ENCODE data around the gene KRT24.

Gene KRT24

GRCh38 chr17:40659911-40660310 lies 43.6 kb downstream of the KRT24 start:
- no peak overlapping the region for H3K23ac ChIP-seq (ENCODE audit: low read length)
- H3K4ac ChIP-seq (ENCODE audit: low read depth, low read length), result no peak overlapping the region
- no peaks in the 10 kb centered on the region for H3K79me2 ChIP-seq (ENCODE audit: control insufficient read depth, insufficient read depth, low read length)
- H3K36me3 ChIP-seq (ENCODE audit: control insufficient read depth, insufficient read depth, low read length), result no peaks in the 10 kb centered on the region
- H3K9ac ChIP-seq (ENCODE audit: low read length), result no peak overlapping the region
- no peak overlapping the region for H3K4me2 ChIP-seq (ENCODE audit: low read length)
- no peak overlapping the region for H3K27ac ChIP-seq (ENCODE audit: low read depth, low read length)
- no peaks in the 10 kb centered on the region for H3K79me1 ChIP-seq (ENCODE audit: low read length)
- H3K27me3 ChIP-seq (ENCODE audit: insufficient read depth, low read length, poor library complexity), result no peaks in the 10 kb centered on the region
- no CpG with 5 or more reads among the region's 7 CpGs for WGBS (ENCODE audit: extremely low coverage, insufficient coverage, low lambda C conversion rate)
- H3K4me3 ChIP-seq (ENCODE audit: low read length), result no peak overlapping the region
- no peak overlapping the region for H3K18ac ChIP-seq (ENCODE audit: low read length)
- no peak overlapping the region for H2BK120ac ChIP-seq (ENCODE audit: low read depth, low read length)
- no peak overlapping the region for H4K8ac ChIP-seq (ENCODE audit: low read depth, low read length)
- no peak for DNase-seq
- H4K5ac ChIP-seq (ENCODE audit: low read length), result no peak overlapping the region
- no peak overlapping the region for H2AK5ac ChIP-seq (ENCODE audit: low read length)
- no peak overlapping the region for H2BK15ac ChIP-seq (replicated peaks; ENCODE audit: low read depth)
- H2BK5ac ChIP-seq (ENCODE audit: low read length), result no peak overlapping the region
- no peaks in the 10 kb centered on the region for H3K4me1 ChIP-seq (ENCODE audit: control insufficient read depth, low read depth, low read length)
- H3K56ac ChIP-seq (ENCODE audit: low read length), result no peak overlapping the region

GRCh38 chr17:40658396-40658795 lies 45.2 kb downstream of the KRT24 start:
- Histone ChIP-seq H3K9ac (ENCODE audit: low read length) (no peak overlapping the region), H4K5ac (ENCODE audit: low read length) (no peak overlapping the region), H3K4me2 (ENCODE audit: low read length) (no peak overlapping the region), H3K56ac (ENCODE audit: low read length) (no peak overlapping the region), H3K79me1 (ENCODE audit: low read length) (no peaks in the 10 kb centered on the region), H2BK15ac (replicated peaks; ENCODE audit: low read depth) (no peak overlapping the region), H3K4me1 (ENCODE audit: control insufficient read depth, low read depth, low read length) (no peaks in the 10 kb centered on the region), H3K4me3 (ENCODE audit: low read length) (no peak overlapping the region), H4K8ac (ENCODE audit: low read depth, low read length) (no peak overlapping the region), H3K27ac (ENCODE audit: low read depth, low read length) (no peak overlapping the region), H3K18ac (ENCODE audit: low read length) (no peak overlapping the region), H3K79me2 (ENCODE audit: control insufficient read depth, insufficient read depth, low read length) (no peaks in the 10 kb centered on the region), H3K36me3 (ENCODE audit: control insufficient read depth, insufficient read depth, low read length) (no peaks in the 10 kb centered on the region), H3K27me3 (ENCODE audit: insufficient read depth, low read length, poor library complexity) (no peaks in the 10 kb centered on the region), H2BK5ac (ENCODE audit: low read length) (no peak overlapping the region), H3K23ac (ENCODE audit: low read length) (no peak overlapping the region), H3K4ac (ENCODE audit: low read depth, low read length) (no peak overlapping the region), H2BK120ac (ENCODE audit: low read depth, low read length) (no peak overlapping the region), H2AK5ac (ENCODE audit: low read length) (no peak overlapping the region)
- no peak for DNase-seq

- H3K4ac ChIP-seq (ENCODE audit: low read depth, low read length), result no peak overlapping the region
- H3K18ac ChIP-seq (ENCODE audit: low read length), result no peak overlapping the region
- H2BK5ac ChIP-seq (ENCODE audit: low read length), result no peak overlapping the region
- no peak overlapping the region for H4K8ac ChIP-seq (ENCODE audit: low read depth, low read length)
- no peaks in the 10 kb centered on the region for H3K27me3 ChIP-seq (ENCODE audit: insufficient read depth, low read length, poor library complexity)
- H3K27ac ChIP-seq (ENCODE audit: low read depth, low read length), result no peak overlapping the region
- no peak overlapping the region for H2BK15ac ChIP-seq (replicated peaks; ENCODE audit: low read depth)
- H2AK5ac ChIP-seq (ENCODE audit: low read length), result no peak overlapping the region
- no CpG with 5 or more reads among the region's 5 CpGs for WGBS (ENCODE audit: extremely low coverage, insufficient coverage, low lambda C conversion rate)
- no peak overlapping the region for H3K4me2 ChIP-seq (ENCODE audit: low read length)
- peaks cover 6% of the 10 kb centered on the region for H3K79me2 ChIP-seq (ENCODE audit: control insufficient read depth, insufficient read depth, low read length)
- no peak overlapping the region for H3K56ac ChIP-seq (ENCODE audit: low read length)
- H3K9ac ChIP-seq (ENCODE audit: low read length), result no peak overlapping the region
- H4K5ac ChIP-seq (ENCODE audit: low read length), result no peak overlapping the region
- no peak overlapping the region for H3K4me3 ChIP-seq (ENCODE audit: low read length)
- peaks cover 4% of the 10 kb centered on the region for H3K4me1 ChIP-seq (ENCODE audit: control insufficient read depth, low read depth, low read length)
- no peaks in the 10 kb centered on the region for H3K36me3 ChIP-seq (ENCODE audit: control insufficient read depth, insufficient read depth, low read length)
- H3K79me1 ChIP-seq (ENCODE audit: low read length), result peaks cover 4% of the 10 kb centered on the region
- no peak overlapping the region for H3K23ac ChIP-seq (ENCODE audit: low read length)
- peak; percentile 37 for DNase-seq
- no peak overlapping the region for H2BK120ac ChIP-seq (ENCODE audit: low read depth, low read length)
Measured at GRCh38 chr17:40651939-40652338, 51.6 kb downstream of the KRT24 start.

GRCh38 chr17:40648384-40648968 lies 55.1 kb downstream of the KRT24 start:
- peak overlapping the region; percentile 96 for H3K9ac ChIP-seq (ENCODE audit: low read length)
- peak overlapping the region; percentile 84 for H3K23ac ChIP-seq (ENCODE audit: low read length)
- peaks cover 15% of the 10 kb centered on the region for H3K79me2 ChIP-seq (ENCODE audit: control insufficient read depth, insufficient read depth, low read length)
- peak overlapping the region; percentile 94 for H3K4me3 ChIP-seq (ENCODE audit: low read length)
- no peaks in the 10 kb centered on the region for H3K27me3 ChIP-seq (ENCODE audit: insufficient read depth, low read length, poor library complexity)
- peak overlapping the region; percentile 52 for H2BK5ac ChIP-seq (ENCODE audit: low read length)
- WGBS (ENCODE audit: extremely low coverage, insufficient coverage, low lambda C conversion rate), result no CpG with 5 or more reads among the region's 28 CpGs
- H3K4ac ChIP-seq (ENCODE audit: low read depth, low read length), result peak overlapping the region; percentile 90
- peak overlapping the region; percentile 98 for H3K56ac ChIP-seq (ENCODE audit: low read length)
- peak overlapping the region; percentile 96 for H3K18ac ChIP-seq (ENCODE audit: low read length)
- peaks cover 5% of the 10 kb centered on the region for H3K79me1 ChIP-seq (ENCODE audit: low read length)
- H2BK120ac ChIP-seq (ENCODE audit: low read depth, low read length), result peak overlapping the region; percentile 46
- H2BK15ac ChIP-seq (replicated peaks; ENCODE audit: low read depth), result no peak overlapping the region
- H3K36me3 ChIP-seq (ENCODE audit: control insufficient read depth, insufficient read depth, low read length), result no peaks in the 10 kb centered on the region
- H4K5ac ChIP-seq (ENCODE audit: low read length), result no peak overlapping the region
- H3K4me2 ChIP-seq (ENCODE audit: low read length), result peak overlapping the region; percentile 92
- peaks cover 4% of the 10 kb centered on the region for H3K4me1 ChIP-seq (ENCODE audit: control insufficient read depth, low read depth, low read length)
- H2AK5ac ChIP-seq (ENCODE audit: low read length), result peak overlapping the region; percentile 75
- DNase-seq, result no peak
- H4K8ac ChIP-seq (ENCODE audit: low read depth, low read length), result peak overlapping the region; percentile 59
- peak overlapping the region; percentile 88 for H3K27ac ChIP-seq (ENCODE audit: low read depth, low read length)
